ENCODE measurements around the gene CYFIP1.

CYFIP1 gene

GRCh38 chr15:22947101-22948000 lies 32.8 kb downstream of the CYFIP1 start:
- no peak for TF ChIP-seq CTCF (conservative IDR thresholded peaks at IDR 0.05; ENCODE audit: low read depth, low read length)
- Histone ChIP-seq H3K9ac (no peak overlapping the region), H3K4me3 (IDR thresholded peaks at IDR 0.05; ENCODE audit: insufficient read depth, low read depth, low read length) (no peak overlapping the region), H3K27ac (no peak overlapping the region), H4K20me1 (ENCODE audit: insufficient read depth) (no peaks in the 10 kb centered on the region), H3K27me3 (ENCODE audit: insufficient read depth, low read depth) (no peaks in the 10 kb centered on the region), H3K36me3 (ENCODE audit: insufficient read depth) (no peaks in the 10 kb centered on the region), H3K4me2 (no peak overlapping the region), H3K4me1 (ENCODE audit: low read depth, poor library complexity, severe bottlenecking) (no peaks in the 10 kb centered on the region), H3K79me2 (ENCODE audit: insufficient read depth, low read depth) (peaks cover 9% of the 10 kb centered on the region; the same call in 1 of the 2 replicates), H2AFZ (ENCODE audit: low read depth) (no peak overlapping the region)

GRCh38 chr15:22945071-22945470 lies 35.1 kb downstream of the CYFIP1 start:
- H3K27ac ChIP-seq, result no peak overlapping the region
- H3K4me2 ChIP-seq, result no peak overlapping the region
- no peaks in the 10 kb centered on the region for H3K27me3 ChIP-seq (ENCODE audit: insufficient read depth, low read depth)
- no peak overlapping the region for H3K4me3 ChIP-seq (IDR thresholded peaks at IDR 0.05; ENCODE audit: insufficient read depth, low read depth, low read length)
- H3K36me3 ChIP-seq (ENCODE audit: insufficient read depth), result no peaks in the 10 kb centered on the region
- H3K9ac ChIP-seq, result no peak overlapping the region
- H3K4me1 ChIP-seq (ENCODE audit: low read depth, poor library complexity, severe bottlenecking), result no peaks in the 10 kb centered on the region
- H3K79me2 ChIP-seq (ENCODE audit: insufficient read depth, low read depth), result no peaks in the 10 kb centered on the region
- H4K20me1 ChIP-seq (ENCODE audit: insufficient read depth), result no peaks in the 10 kb centered on the region
- H2AFZ ChIP-seq (ENCODE audit: low read depth), result no peak overlapping the region
- no peak for TF ChIP-seq CTCF (conservative IDR thresholded peaks at IDR 0.05; ENCODE audit: low read depth, low read length)

- H2AFZ ChIP-seq (ENCODE audit: low read depth), result no peak overlapping the region
- no peak overlapping the region for H3K9ac ChIP-seq
- no peak for TF ChIP-seq CTCF (conservative IDR thresholded peaks at IDR 0.05; ENCODE audit: low read depth, low read length)
- no peak overlapping the region for H3K4me3 ChIP-seq (IDR thresholded peaks at IDR 0.05; ENCODE audit: insufficient read depth, low read depth, low read length)
- no peak overlapping the region for H3K27ac ChIP-seq
- no peak overlapping the region for H3K4me2 ChIP-seq
- H3K36me3 ChIP-seq (ENCODE audit: insufficient read depth), result no peaks in the 10 kb centered on the region
- no peaks in the 10 kb centered on the region for H3K4me1 ChIP-seq (ENCODE audit: low read depth, poor library complexity, severe bottlenecking)
- H3K27me3 ChIP-seq (ENCODE audit: insufficient read depth, low read depth), result no peaks in the 10 kb centered on the region
- no peaks in the 10 kb centered on the region for H4K20me1 ChIP-seq (ENCODE audit: insufficient read depth)
- no peaks in the 10 kb centered on the region for H3K79me2 ChIP-seq (ENCODE audit: insufficient read depth, low read depth)
Observed at GRCh38 chr15:22944651-22945050, 35.5 kb downstream of the CYFIP1 start.

- Histone ChIP-seq H4K20me1 (ENCODE audit: insufficient read depth) (no peaks in the 10 kb centered on the region), H3K4me1 (ENCODE audit: low read depth, poor library complexity, severe bottlenecking) (no peaks in the 10 kb centered on the region), H2AFZ (ENCODE audit: low read depth) (no peak overlapping the region), H3K4me3 (IDR thresholded peaks at IDR 0.05; ENCODE audit: insufficient read depth, low read depth, low read length) (no peak overlapping the region), H3K9ac (no peak overlapping the region), H3K4me2 (no peak overlapping the region), H3K27me3 (ENCODE audit: insufficient read depth, low read depth) (no peaks in the 10 kb centered on the region), H3K36me3 (ENCODE audit: insufficient read depth) (no peaks in the 10 kb centered on the region), H3K27ac (no peak overlapping the region), H3K79me2 (ENCODE audit: insufficient read depth, low read depth) (no peaks in the 10 kb centered on the region)
- TF ChIP-seq CTCF (conservative IDR thresholded peaks at IDR 0.05; ENCODE audit: low read depth, low read length), result no peak
Observed at GRCh38 chr15:22942877-22943276, 37.3 kb downstream of the CYFIP1 start.

Measured in KMS-11 (cell line).